ENCODE measurements around the gene TPSG1. TPM values are rescaled to one million over a fixed set of nuclear protein-coding genes. Genes with fewer than 3 reads are reported as not detected.

The TPSG1 gene
- total RNA-seq, 1 donor from 2014 or later = not detected

DNA sequence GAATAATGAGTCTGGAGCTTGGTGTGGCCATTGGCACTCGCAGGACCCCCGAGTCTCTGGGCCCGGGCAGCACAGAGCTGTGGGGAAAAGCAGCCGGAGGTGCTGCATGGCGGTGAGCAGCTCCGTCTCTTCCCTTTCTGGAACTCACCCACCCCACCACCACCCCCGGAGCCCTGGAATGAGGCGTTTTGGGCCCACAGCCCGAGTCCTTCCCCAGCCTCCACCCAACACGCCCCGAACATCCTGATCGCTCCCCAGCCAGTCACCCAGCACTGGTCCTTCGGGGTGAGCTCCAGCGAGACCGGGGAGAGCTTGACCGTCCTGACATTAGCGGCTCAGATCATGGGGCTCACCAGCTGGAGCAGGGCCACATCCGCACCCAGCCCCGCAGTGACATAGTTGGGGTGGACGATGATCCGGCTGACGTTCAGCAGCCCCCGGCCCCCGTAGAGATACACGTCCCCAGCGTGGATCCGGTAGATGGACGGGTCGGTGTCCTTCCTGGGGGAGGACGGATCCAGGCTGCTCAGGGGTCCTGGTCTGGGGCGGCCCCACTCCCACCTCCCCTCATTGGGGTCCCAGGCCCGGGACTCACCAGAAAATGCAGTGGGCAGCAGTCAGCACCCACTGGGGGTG is 37.3 kb upstream of the TPSG1 start:
- TF ChIP-seq, protein P1, sequence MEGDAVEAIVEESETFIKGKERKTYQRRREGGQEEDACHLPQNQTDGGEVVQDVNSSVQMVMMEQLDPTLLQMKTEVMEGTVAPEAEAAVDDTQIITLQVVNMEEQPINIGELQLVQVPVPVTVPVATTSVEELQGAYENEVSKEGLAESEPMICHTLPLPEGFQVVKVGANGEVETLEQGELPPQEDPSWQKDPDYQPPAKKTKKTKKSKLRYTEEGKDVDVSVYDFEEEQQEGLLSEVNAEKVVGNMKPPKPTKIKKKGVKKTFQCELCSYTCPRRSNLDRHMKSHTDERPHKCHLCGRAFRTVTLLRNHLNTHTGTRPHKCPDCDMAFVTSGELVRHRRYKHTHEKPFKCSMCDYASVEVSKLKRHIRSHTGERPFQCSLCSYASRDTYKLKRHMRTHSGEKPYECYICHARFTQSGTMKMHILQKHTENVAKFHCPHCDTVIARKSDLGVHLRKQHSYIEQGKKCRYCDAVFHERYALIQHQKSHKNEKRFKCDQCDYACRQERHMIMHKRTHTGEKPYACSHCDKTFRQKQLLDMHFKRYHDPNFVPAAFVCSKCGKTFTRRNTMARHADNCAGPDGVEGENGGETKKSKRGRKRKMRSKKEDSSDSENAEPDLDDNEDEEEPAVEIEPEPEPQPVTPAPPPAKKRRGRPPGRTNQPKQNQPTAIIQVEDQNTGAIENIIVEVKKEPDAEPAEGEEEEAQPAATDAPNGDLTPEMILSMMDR (IDR thresholded peaks at IDR 0.05; ENCODE audit: borderline replicate concordance) = no peak

DNA sequence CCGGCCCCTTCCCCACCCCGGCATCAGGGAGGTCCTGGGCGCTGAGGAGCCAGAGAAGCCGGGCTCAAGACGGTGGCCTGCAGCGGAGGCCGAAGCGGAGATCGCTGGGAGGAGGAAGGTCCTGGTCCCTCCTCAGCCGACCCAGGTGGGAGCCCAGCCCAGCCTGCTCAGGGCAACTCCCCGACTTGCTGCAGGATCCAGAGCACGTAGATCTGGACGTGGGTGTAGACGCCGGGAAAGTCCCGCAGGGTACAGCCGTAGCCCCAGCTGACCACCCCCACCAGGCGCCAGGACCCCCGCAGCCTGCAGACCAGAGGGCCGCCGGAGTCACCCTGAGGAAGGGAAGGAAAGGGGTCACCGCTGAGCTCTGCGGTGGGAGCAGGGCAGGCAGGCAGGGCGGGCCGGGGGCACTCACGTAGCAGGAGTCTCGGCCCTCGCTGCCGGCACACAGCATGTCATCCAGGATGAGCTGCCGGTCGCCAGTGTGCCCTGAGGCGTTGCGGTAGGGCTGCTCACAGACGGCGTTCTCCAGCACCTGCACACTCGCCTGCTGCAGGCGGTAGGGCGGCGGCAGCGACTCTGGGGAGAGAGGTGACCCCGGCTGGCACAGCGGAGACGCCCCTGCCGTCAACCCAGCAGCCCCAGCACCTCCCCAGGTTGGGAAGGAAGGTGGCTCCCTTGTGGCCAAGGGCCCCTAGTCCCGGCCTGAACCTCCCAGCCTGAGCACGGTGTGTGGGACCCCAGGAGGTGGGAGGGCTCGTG is 36.2 kb upstream of the TPSG1 start:
- intact Hi-C loops (cut with micrococcal nuclease) = no loop called here
- DNase-seq = no peak
- Histone ChIP-seq H3K4me3 (no peak overlapping the region), H3K9me3 (replicated peaks) (no peaks in the 10 kb centered on the region), H3K36me3 (no peaks in the 10 kb centered on the region), H3K27ac (replicated peaks) (no peak overlapping the region), H3K4me1 (no peaks in the 10 kb centered on the region), H3K27me3 (ENCODE audit: low read depth) (peaks cover 73% of the 10 kb centered on the region)
- TF ChIP-seq, protein P1 (IDR thresholded peaks at IDR 0.05; ENCODE audit: borderline replicate concordance) = no peak

More for the DNA sequence above, 37.3 kb upstream of the TPSG1 start:
- Histone ChIP-seq H3K36me3 (no peaks in the 10 kb centered on the region), H3K27ac (replicated peaks) (no peak overlapping the region), H3K9me3 (replicated peaks) (no peaks in the 10 kb centered on the region), H3K4me3 (no peak overlapping the region), H3K27me3 (ENCODE audit: low read depth) (peaks cover 73% of the 10 kb centered on the region), H3K4me1 (no peaks in the 10 kb centered on the region)
- intact Hi-C loops (cut with micrococcal nuclease) = no loop called here
- no peak for DNase-seq

DNA sequence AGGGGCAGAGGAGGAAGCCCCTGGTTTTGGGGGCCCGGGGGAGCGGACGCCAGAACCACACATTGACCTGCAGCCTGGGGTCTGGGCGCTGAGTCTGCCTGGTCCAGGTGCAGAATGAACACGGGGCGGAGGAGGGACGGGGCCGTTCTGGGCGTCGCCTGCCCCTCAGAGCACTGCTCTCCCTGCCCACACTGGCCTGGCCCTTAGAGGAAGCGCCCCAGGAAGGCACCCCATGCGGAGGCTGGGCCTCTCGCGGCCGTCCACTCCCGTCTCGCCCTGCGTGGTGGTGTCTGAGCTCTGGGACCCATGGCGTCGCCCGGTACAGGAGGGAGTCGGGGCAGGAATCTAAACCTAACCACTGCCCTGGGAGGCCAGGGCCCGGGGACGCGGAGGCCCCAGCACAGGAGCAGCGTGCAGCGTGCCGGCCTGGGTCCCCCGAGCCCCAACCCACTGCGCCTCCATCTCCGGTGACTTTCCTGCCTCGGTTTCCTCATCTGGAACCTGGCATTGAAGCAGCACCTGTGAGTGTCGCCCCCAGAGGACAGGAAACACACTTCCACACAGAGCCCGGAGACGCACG is 35.1 kb upstream of the TPSG1 start:
- intact Hi-C loops (cut with micrococcal nuclease) = no loop called here
- H3K9me3 ChIP-seq (replicated peaks) = no peaks in the 10 kb centered on the region
- peaks cover 76% of the 10 kb centered on the region for H3K27me3 ChIP-seq (ENCODE audit: low read depth)
- TF ChIP-seq, protein P1 (IDR thresholded peaks at IDR 0.05; ENCODE audit: borderline replicate concordance) = no peak
- no peaks in the 10 kb centered on the region for H3K36me3 ChIP-seq
- no peak overlapping the region for H3K27ac ChIP-seq (replicated peaks)
- H3K4me3 ChIP-seq = no peak overlapping the region
- no peak for DNase-seq
- no peaks in the 10 kb centered on the region for H3K4me1 ChIP-seq

DNA sequence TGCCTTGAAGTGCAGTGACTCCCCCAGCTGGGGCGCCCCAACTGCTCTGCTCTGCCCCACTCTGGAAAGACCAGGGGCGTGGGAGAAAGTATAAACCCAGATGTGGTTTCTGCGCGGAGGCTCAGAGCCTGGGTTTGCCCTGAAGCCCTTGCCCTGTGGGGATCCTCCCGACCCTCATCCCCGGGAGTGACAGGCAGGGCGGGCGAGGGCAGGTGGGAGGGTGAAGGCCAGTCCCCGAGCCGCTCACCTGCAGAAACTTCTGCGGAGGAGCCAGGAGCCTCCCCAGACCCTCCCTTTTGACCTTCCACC is 34.6 kb upstream of the TPSG1 start:
- Histone ChIP-seq H3K27ac (replicated peaks) (no peak overlapping the region), H3K27me3 (ENCODE audit: low read depth) (peaks cover 76% of the 10 kb centered on the region), H3K4me1 (no peaks in the 10 kb centered on the region), H3K9me3 (replicated peaks) (no peaks in the 10 kb centered on the region), H3K4me3 (no peak overlapping the region), H3K36me3 (no peaks in the 10 kb centered on the region)
- DNase-seq = no peak
- TF ChIP-seq, protein P1 (IDR thresholded peaks at IDR 0.05; ENCODE audit: borderline replicate concordance) = no peak
- intact Hi-C loops (cut with micrococcal nuclease) = no loop called here

DNA sequence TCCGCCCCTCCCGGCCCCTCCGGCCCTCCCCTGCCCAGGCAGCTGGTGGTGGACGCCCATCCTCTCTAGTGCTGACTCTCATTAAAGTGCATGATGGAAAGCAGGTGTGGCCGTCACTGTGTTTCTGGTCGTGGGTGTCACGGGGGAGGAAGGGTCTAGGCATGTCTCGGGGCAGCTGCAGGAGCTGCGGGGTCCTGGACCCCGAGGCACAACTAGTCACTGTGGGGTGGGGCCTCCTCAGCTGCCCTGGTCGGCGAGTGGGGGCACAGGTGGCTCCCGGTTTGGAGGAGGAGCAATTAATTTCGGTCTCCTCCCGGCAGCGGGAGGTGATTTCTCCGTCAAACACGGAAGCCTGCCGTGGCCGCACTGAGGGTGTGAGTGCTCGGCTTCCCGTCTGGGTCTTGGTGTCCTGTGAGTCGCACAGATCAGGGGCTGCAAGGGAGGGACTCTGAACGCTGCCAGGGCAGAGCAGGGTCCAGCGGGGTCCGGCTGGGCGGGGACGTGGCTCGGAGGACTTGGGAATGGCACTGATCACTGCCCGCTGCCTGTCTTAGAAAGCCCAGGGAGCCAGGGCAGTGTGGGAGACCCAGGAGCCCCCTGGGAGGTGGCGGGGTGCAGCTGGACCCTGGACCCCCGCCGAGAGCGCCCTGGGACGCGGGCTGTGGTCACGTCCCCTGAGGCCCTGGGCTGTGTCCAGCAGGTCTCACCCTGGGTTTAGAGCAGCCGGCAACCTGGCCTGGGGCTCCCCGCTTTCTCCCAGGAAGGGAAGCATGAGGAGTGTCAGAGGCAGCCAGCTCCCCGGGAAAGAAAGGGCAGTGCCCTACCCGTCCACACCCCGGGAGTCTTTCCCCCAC is 34.1 kb upstream of the TPSG1 start:
- H3K27ac ChIP-seq (replicated peaks) = no peak overlapping the region
- H3K4me3 ChIP-seq = no peak overlapping the region
- H3K27me3 ChIP-seq (ENCODE audit: low read depth) = peaks cover 76% of the 10 kb centered on the region
- intact Hi-C loops (cut with micrococcal nuclease) = no loop called here
- no peaks in the 10 kb centered on the region for H3K4me1 ChIP-seq
- no peaks in the 10 kb centered on the region for H3K9me3 ChIP-seq (replicated peaks)
- TF ChIP-seq, protein P1 (IDR thresholded peaks at IDR 0.05; ENCODE audit: borderline replicate concordance) = no peak
- no peak for DNase-seq
- H3K36me3 ChIP-seq = no peaks in the 10 kb centered on the region
